GM12873 (cell line): ENCODE measurements around the gene GSDMA.

Experiments
- TF ChIP-seq, protein P1 (sequence below): IDR thresholded peaks from 2 replicates; pipeline ENCODE4 v1.5.1; 2012; ENCODE audit warnings: low read depth, mild to moderate bottlenecking, moderate library complexity, low read length, control low read depth; ENCODE audit not compliant: insufficient read depth; ENCODE audit errors: missing control alignments

Gene GSDMA

DNA sequence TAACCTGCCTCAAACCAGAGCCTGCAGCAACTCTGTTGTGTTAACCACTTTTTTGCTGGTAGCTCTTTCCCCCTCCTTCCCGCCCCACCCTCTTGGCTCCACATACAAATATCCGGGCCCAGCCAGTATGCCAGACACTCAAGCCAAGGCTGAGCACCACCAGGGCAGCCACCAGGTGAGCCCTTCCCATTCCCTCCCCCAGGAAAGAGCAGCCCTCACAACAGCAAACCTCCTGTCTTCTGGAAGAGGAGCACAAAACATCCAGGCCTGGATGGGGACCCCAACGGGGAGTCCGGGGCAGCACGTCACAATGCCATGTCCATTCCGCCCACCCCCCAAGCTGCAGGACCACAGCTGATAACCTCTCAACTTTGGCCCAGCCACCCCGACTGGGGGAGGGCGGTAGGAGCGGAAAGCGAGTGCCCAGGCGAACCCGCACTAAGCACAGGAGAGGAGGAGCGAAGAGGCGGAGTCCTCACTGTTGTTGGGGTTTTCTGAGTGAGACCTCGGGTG lies 36.2 kb upstream of the GSDMA start:
- TF ChIP-seq, protein P1, sequence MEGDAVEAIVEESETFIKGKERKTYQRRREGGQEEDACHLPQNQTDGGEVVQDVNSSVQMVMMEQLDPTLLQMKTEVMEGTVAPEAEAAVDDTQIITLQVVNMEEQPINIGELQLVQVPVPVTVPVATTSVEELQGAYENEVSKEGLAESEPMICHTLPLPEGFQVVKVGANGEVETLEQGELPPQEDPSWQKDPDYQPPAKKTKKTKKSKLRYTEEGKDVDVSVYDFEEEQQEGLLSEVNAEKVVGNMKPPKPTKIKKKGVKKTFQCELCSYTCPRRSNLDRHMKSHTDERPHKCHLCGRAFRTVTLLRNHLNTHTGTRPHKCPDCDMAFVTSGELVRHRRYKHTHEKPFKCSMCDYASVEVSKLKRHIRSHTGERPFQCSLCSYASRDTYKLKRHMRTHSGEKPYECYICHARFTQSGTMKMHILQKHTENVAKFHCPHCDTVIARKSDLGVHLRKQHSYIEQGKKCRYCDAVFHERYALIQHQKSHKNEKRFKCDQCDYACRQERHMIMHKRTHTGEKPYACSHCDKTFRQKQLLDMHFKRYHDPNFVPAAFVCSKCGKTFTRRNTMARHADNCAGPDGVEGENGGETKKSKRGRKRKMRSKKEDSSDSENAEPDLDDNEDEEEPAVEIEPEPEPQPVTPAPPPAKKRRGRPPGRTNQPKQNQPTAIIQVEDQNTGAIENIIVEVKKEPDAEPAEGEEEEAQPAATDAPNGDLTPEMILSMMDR, result no peak

GRCh38 chr17:39927101-39927928 lies 35.5 kb upstream of the GSDMA start, which contains the start of the genes LRRC3C and ORMDL3:
TSS of gene LRRC3C (plus strand) at chr17:39927732. CDS start at chr17:39941524, 13,792 bp downstream.
TSS of gene ORMDL3 (minus strand) at chr17:39927601. CDS start at chr17:39924203, 3,398 bp downstream.
- TF ChIP-seq, protein P1, result no peak

GRCh38 chr17:39927929-39928857 lies 34.6 kb upstream of the GSDMA start:
- TF ChIP-seq, protein P1, result no peak

GRCh38 chr17:39928858-39929645 lies 33.8 kb upstream of the GSDMA start:
- TF ChIP-seq, protein P1, result no peak

- TF ChIP-seq, protein P1, result no peak
Observed at GRCh38 chr17:39929646-39930407, 33.0 kb upstream of the GSDMA start.

DNA sequence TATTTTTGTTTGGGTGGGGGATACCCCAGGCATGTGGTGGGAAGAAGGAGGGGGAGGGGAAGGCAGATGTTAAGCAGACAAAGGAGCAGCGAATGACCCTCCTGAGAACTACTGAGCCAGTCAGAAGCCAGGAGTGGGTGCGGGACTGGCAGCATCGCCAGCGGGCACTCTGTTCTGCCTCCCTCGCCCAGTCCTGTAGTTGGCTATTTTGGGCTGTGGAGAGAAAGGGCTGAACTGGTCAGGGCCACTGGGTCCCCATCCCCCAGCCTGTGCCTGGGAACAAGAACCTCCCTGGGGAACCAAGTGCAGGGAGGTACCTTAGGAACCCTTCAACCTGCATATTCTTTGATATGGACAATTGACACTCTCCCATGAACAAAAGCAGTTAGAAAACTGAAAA lies 28.9 kb upstream of the GSDMA start:
- TF ChIP-seq, protein P1, result no peak
